HG03575 (cell line): ENCODE measurements around the gene GRB10.
"Not testable (repeated sequence)": the region's sequence is repeated elsewhere in the genome, so short reads cannot be mapped to it uniquely, and the experiment has no call there.

Source experiments
- ATAC-seq: cut with Tn5 transposase; IDR thresholded peaks from one replicate; pipeline ENCODE4 v1.9.1; 2021; ENCODE audit not compliant: unreplicated experiment, insufficient number of reproducible peaks, low FRiP score; ENCODE audit errors: extremely low read depth

Gene GRB10

DNA sequence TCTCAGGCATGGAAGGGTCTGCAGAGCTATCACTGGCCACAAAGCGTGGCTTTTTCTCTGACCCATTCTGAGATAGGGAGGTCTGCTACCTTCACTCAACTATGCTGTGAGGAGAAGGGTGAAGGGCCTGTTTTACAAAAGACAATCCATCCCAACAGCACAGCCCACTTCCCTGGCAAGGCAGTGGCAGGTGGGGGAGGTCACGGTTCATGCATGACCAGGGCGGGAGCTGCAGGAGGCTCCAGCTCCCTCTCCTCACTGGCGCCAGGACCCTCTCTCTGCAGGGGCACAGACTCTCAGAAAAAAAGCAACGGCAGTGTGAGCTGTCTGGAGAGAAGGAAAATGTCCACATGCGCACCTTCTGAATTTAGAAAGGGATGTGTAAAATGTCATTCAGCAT lies 28.5 kb downstream of the GRB10 start:
- no peak for ATAC-seq

DNA sequence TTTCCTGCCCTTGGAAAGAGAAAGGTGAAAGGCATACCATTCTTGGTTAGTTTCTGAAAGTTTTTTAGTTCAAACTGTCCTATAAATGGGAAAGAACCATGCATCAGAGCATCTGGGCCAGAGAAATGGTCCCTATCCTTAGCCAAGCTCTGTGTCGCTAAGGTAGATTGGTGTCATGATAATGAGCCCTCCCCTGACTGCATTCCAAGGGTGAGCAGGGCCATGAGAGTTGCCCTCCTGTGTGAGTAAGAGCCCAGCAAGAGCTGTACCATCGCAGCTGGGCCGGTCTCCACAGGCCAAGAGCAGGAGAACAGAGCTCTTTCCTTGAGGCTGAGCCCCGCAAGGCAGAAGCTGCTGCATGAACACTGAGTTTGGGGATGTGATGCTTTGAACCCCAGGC lies 30.3 kb downstream of the GRB10 start:
- ATAC-seq, result no peak

GRCh38 chr7:50751146-50751545 lies 31.6 kb downstream of the GRB10 start:
- ATAC-seq, result no peak

GRCh38 chr7:50749896-50750295 lies 32.8 kb downstream of the GRB10 start:
- ATAC-seq, result no peak

DNA sequence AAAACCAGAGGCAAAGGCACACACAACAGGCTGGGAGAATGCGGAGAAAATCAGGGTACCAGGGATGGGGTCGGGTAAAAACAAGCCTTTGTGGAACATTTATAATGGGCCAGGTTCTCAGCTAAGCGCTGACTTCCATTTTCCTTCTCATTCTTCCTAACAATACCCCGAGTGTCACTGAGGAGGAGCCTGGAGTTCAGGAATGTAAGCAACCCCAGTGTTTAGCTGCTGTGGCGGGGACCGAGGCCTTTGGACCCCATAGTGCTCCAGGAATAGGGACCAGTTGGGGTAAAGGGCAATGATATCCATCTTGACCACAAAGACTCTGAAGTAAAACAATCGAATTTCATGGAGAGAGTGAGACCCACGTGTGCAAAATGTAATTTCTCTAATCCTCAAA lies 34.2 kb downstream of the GRB10 start:
- ATAC-seq, result no peak

- ATAC-seq, result no peak
These were observed 36.9 kb downstream of the GRB10 start for GRCh38 chr7:50745835-50746234.

DNA sequence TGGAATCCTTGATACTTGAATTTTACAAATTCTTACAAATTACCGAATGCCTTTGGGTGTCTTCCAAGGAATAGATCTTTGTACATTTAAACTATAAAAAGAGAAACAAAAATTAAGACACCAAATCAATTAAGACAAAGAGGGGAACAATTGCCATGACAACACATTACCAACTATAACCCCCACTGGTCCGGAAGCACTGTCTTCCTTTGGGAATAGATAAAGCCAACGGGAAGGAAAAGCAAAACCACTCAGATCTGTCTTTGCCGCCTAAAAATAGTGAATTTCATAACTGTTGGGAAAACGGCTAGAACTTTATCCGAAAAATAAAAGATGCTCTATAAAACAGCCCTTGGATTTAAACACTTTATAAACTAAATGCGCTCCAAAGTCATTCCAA lies 37.4 kb downstream of the GRB10 start:
- ATAC-seq, result no peak

GRCh38 chr7:50743893-50744292 lies 38.8 kb downstream of the GRB10 start:
- ATAC-seq, result no peak

- ATAC-seq, result no peak
These were observed 39.7 kb downstream of the GRB10 start for GRCh38 chr7:50743016-50743415.

DNA sequence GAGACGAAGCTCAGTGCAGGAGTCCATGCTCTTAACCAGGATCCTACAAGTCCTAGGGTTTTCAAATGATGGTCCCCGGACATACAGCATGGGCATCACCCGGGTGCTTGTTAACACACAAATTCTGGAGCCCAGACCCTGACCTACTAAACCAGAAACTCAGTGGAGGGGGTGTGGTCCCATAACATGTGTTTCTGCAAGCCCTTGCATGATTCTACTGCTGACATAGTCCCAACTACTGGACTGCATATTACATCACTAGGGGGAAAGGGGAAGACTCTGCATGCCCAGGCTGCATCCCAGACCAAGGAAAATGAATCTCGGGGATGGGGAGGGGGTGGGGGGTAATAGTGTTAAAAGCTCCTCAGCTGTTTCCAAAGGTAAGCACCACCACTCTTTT lies 40.3 kb downstream of the GRB10 start:
- no peak for ATAC-seq

- ATAC-seq, result no peak
These were observed 42.8 kb downstream of the GRB10 start for GRCh38 chr7:50739744-50740435.

DNA sequence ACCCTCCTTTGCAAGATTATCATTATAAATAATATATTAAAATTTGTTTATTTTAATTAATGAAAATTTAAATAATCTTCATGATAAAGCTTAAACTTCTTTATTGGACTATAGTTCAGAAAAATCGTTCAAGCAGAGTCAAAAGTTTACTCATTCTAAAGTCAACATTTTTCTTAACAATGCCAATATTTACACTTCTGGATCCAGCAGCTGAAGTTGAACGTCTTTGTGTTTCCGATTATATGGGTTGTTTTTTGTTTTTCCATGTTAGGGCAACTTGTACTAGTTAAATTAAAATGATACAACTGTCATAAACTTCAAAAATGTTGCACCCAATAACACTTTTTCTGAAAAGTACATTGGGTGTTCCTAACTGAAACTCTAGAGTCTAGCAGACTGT lies 43.8 kb downstream of the GRB10 start:
- ATAC-seq, result no peak

DNA sequence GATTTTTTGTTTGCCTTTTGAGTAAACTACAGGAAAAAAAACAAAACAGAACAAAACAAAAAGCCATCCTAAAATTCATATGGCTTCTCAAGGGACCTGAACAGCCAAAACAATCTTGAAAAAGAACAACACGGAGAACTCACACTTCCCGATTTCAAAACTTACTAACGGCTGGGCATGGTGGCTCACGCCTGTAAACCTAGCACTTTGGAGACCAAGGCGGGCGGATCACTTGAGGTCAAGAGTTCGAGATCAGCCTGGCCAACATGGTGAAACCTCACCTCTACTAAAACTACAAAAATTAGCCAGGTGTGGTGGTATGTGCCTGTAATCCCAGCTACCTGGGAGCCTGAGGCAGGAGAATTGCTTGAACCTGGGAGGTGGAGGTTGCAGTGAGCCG lies 46.9 kb downstream of the GRB10 start:
- not testable (repeated sequence) for ATAC-seq

GRCh38 chr7:50735333-50735732 lies 47.4 kb downstream of the GRB10 start:
- no peak for ATAC-seq

DNA sequence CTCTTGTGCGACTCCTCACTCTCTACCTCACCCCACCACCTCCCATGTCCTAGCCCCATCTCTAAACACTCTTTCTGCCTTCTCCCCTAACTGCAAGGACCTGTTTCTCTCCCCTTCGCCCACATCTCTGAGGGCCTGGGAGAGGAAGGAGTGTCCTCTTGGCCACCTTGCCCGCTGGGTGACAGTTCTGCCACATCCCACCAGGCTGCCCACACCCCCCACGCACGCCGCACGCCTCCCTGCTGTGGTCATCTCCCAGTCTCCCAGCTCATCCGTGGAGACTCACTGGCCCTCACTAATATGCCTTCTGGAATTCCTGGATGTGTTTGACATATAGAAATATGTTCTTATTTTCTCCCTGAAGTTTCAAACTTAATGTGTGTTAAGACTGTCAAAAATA lies 48.5 kb downstream of the GRB10 start:
- ATAC-seq, result no peak

GRCh38 chr7:50733552-50733951 lies 49.1 kb downstream of the GRB10 start:
- no peak for ATAC-seq

DNA sequence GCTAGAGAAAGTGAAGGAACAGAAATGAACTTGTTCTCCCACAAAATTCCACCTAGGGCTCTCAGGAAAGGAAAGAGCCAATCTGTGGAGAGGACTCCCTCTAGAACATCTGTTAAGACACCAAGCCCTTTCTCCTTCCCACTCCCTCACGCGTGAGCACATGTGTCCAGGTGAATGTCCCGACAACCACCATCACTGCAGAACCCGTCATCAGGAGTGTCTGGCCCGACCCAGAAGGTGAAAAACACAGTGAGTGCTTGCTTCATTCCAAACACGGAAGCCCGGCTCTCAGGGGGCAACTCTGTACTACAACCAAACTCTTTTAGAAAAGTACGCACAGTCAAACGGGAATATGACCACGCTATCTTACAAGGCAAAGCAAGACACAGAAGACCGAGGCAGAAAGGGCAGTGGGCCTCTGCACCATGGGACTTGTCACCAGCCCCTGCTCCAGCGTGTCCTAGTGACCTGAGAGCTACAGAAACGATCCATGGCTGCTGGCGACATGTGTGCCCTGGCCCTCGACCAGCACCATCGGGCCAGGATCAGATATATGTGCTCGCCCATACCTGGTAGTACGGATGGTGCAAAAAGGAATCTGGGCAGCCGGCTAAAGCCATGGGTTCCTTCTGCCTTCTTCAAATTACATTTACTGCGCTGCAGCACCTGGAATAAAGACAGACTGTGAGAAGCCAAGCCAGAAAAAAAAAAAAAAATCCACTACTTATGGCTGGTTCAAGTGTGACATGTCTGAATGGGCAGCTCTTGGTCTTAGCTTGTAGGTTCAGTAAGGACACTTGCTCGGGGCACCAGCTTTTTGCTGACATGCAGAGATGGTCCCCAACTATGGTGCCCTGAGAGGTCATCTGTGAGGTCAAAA lies 50.8 kb downstream of the GRB10 start:
- ATAC-seq, result no peak

DNA sequence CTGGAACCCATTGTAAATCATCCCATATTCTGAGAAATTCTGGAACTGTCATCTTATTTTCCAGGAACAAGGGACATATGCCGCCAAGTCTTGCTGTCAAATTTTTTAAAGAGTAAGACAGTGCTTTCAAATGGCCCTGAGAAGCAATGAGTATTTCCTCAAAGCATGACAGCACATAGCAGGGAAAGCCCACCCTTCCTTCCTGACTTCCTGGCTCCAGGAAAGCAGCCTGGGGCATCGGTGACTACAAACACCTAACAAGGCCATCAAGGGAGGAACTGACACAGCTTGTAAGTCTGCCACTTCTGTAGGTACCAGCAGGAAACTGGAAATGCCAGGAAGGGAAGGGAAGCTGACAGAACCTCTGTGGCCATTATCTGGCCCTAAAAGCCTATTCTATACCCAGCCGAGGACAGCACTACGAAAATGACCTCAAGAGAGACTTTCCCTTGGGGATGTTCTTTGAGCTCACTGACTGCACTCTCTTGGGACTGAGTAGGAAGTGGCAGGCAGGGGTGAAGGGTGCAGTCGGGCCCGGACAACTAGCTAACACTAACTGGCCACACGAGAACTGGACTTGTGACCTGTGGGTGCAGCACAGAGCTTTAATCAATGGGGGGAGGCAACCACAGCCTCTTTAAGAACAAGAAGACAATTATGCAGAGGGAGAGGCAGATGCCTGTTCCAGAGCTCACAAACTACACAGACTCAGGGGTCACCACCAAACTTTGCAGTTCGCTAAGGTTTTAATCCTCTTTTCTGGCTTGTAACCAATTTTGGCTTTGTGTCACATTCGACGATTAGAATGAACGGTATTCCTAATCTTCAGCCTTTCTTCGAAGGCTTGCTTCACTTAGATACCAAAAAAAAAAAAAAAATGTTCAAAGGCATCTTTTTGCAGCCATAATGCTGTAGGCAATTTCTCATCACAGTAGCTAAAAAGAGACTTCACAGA lies 52.0 kb downstream of the GRB10 start:
- no peak for ATAC-seq

GRCh38 chr7:50729962-50730361 lies 52.7 kb downstream of the GRB10 start:
- ATAC-seq, result no peak
